MV-4-11 (cell line): Measurements from ENCODE around the gene ANKRD36.
"Not testable (repeated sequence)": the region's sequence is repeated elsewhere in the genome, so short reads cannot be mapped to it uniquely, and the experiment has no call there.

Experiments
- DNase-seq: peaks from one replicate; lab custom pipeline; 2025; lab: John Stamatoyannopoulos, UW

ANKRD36 gene

DNA sequence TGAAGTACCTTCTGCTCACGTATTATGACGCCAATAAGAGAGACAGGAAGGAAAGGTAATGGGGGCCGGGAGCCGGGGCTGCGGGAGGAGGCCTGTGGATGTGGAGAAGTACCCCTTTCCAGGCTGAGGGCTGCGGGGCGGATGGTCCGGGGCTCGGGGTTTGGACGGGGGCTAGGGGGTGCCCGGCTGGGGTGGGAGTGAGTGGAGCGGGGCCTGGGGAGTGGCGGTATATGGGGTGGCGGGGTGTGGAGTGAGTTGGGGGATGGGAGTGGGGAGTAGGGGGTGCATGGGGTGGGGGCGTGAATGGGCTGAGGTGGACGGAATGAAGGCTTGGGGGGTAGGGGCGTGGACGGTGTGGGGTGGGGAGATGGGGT, 916 bp downstream of the ANKRD36 start:
- not testable (repeated sequence) for DNase-seq

DNA sequence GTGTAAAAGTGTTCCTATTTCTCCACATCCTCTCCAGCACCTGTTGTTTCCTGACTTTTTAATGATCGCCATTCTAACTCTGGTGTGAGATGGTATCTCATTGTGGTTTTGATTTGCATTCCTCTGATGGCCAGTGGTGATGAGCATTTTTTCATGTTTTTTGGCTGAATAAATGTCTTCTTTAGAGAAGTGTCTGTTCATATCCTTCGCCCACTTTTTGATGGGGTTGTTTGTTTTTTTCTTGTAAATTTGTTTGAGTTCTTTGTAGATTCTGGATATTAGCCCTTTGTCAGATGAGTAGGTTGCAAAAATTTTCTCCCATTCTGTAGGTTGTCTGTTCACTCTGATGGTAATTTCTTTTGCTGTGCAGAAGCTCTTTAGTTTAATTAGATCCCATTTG, 16.1 kb downstream of the ANKRD36 start:
- DNase-seq, result not testable (repeated sequence)

DNA sequence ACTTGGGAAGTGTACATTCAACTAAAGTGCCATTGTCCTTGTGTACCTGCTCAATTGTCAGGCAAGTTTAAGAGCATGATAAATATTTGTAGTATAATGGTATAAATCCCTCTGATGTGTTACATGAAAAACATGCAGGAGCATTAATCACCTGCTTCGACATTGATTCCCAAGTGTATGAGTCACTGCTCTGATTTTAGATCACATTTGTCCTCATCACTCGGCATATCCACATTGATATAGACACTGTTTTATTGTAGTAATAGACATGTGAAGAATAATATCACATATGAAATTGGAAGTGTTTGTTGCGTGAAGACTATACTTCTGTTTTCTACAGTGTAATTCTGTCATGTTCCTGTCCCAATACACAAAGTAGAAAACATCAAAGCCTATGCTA, 31.1 kb downstream of the ANKRD36 start:
- not testable (repeated sequence) for DNase-seq

DNA sequence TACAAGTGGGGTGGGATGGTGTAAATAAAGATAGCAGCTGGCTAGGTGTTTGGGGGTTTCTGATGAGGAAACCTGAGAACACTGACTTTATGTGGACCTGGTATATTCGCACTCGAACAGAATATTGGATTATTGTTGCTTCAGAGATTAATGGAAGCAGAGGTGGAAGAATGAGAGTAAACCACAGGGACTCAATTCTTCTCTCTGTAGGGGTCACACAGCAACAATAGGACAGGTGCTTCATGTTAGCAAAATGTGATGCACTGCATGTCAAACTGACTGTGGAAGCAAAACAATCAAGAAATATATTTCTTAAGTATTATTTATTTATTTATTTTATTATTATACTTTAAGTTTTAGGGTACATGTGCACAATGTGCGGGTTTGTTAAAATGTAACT, 53.6 kb downstream of the ANKRD36 start:
- not testable (repeated sequence) for DNase-seq

DNA sequence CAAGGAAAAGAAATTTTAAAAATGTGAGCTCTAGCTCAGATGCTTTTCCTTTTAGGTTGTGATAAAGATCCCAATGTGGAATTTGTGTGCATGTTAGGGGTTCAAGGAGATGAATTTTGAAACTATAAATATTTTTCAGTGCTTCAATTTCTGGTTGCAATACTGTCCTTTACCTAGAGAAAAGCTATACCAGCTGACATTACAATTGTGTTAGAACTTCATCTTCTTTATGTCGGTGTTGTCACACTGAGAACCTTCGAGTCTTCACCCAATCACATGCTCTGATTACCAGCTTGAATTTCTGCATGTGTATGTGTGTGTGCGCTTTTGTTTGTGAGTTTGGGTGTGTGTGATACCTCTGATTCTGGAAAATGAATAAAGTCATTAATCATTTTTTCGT, 55.0 kb downstream of the ANKRD36 start:
- DNase-seq, result not testable (repeated sequence)

DNA sequence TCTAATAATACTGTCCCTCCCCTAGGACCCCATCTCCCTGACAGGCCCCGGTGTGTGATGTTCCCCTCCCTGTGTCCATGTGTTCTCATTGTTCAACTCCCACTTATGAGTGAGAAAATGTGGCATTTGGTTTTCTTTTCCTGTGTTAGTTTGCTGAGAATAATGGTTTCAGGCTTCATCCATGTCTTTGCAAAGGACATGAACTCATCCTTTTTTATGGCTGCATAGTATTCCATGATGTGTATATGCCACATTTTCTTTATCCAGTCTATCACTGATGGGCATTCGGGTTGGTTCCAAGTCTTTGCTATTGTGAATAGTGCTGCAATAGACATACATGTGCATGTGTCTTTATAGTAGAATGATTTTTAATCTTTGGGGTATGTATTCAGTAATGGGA, 55.6 kb downstream of the ANKRD36 start:
- not testable (repeated sequence) for DNase-seq

DNA sequence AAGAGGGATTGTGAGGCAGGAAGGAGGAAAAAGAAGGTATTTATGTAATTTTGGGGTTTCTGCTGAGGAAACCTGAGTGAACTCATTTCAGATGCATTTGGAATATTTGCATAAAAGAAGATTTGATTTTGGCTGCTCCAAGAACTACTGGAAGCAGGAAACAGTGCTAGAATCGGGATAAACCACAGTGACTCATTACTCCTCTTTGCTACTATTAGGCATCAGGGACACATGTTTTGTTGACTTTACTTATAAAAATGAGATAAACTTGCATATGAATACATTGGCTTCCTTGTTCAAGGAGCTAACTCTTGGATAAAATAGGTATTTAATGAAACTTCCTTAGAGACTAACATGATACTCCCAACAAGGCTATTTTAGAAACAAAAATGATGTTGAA, 67.4 kb downstream of the ANKRD36 start:
- not testable (repeated sequence) for DNase-seq

DNA sequence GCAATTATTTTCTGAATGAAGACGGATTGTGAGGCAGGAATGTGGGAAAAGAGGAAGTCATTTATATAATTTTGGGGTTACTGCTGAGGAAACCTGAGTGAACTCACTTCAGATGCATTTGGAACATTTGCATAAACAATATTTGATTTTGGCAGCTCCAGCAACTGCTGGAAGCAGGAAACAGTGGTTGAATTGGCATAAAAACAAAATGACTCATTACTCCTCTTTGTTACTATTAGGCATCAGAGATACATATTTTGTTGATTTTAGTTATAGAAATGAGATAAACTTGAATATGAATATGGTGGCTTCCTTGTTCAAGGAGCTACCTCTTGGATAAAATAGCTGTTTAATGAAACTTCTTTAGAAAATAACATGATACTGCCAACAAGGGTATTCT, 82.4 kb downstream of the ANKRD36 start:
- DNase-seq, result not testable (repeated sequence)

DNA sequence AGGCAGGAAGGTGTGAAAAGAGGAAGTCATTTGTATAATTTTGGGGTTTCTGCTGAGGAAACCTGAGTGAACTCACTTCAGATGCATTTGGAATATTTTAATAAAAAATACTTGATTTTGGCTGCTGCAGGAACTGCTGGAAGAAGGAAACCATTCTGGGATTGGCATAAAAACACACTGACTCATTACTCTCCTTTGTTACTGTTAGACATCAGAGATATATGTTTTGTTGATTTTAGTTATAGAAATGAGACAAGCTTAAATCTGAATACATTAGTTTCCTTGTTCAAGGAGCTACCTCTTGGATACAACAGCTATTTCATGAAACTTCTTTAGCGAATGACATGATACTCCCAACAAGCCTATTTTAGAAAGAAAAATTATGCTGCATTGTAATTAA, 84.3 kb downstream of the ANKRD36 start:
- not testable (repeated sequence) for DNase-seq

DNA sequence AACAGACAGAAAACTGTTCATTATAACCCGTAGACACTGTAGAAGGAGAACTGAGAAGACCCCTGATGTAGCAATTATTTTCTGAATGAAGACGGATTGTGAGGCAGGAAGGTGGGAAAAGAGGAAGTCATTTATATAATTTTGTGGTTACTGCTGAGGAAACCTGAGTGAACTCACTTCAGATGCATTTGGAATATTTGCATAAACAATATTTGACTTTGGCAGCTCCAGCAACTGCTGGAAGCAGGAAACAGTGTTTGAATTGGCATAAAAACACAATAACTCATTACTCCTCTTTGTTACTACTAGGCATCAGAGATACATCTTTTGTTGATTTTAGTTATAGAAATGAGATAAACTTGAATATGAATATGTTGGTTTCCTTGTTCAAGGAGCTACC, 87.9 kb downstream of the ANKRD36 start:
- DNase-seq, result not testable (repeated sequence)

DNA sequence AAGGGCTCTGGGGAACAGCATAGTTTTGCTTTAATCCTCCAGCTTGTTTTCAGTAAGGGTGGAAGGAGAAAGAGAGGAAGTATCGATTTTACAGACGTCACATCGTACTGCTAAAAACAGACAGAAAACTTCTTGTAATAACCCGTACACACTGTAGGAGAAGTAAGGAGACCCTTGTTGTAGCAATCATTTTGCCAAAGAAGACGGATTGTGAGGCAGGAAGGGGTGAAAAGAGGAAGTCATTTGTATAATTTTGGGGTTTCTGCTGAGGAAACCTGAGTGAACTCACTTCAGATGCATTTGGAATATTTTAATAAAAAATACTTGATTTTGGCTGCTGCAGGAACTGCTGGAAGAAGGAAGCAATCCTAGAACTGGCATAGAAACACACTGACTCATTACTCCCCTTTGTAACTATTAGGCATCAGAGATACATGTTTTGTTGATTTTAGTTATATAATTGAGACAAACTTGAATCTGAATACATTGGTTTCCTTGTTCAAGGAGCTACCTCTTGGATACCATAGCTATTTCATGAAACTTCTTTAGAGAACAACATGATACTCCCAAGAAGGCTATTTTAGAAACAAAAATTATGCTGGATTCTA, 89.8 kb downstream of the ANKRD36 start:
- DNase-seq, result not testable (repeated sequence)

DNA sequence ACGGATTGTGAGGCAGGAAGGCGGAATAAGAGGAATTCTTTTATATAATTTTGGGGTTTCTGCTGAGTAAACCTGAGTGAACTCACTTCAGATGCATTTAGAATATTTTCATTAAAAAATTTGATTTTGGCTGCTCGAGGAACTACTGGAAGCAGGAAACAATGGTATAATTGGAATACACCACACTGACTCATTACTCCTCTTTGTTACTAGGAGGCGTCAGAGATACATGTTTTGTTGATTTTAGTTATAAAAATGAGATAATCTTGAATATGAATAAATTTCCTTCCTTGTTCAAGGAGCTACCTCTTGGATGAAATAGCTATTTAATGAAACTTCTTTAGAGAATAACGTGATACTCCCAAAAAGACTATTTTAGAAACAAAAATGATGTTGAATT, 97.4 kb downstream of the ANKRD36 start:
- DNase-seq, result no peak

DNA sequence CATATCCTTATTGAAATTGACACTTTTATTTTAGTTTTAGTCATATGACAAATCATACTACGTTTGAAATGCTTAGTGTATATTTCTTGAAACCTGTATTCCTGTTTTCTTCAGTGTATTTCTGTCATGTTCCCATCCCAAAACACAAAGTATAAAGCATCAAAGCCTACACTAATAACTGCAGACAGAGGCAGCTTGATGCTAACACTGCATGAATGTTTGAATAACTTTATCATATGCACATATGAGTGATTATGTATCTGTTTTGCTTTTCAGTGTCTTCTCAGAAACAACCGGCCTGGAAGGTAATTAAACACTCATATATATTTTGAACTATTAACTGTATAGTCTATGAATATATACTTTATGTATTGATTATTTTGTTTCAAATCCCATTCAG, 102.1 kb downstream of the ANKRD36 start:
- not testable (repeated sequence) for DNase-seq

DNA sequence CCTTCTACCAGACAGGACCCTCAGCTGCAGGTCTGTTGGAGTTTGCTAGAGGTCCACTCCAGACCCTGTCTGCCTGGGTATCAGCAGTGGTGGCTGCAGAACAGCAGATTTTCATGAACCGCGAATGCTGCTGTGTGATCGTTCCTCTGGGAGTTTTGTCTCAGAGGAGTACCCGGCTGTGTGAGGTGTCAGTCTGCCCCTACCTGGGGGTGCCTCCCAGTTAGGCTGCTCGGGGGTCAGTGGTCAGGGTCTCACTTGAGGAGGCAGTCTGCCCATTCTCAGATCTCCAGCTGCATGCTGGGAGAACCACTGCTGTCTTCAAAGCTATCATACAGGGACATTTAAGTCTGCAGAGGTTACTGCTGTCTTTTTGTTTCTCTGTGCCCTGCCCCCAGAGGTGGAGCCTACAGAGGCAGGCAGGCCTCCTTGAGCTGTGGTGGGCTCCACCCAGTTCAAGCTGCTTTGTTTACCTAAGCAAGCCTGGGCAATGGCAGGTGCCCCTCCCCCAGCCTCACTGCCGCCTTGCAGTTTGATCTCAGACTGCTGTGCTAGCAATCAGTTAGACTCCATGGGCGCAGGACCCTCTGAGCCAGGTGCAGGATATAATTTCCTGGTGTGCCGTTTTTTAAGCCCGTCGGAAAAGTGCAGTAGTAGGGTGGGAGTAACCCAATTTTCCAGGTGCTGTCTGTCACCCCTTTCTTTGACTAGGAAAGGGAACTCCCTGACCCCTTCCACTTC, 118.1 kb downstream of the ANKRD36 start:
- DNase-seq, result not testable (repeated sequence)

DNA sequence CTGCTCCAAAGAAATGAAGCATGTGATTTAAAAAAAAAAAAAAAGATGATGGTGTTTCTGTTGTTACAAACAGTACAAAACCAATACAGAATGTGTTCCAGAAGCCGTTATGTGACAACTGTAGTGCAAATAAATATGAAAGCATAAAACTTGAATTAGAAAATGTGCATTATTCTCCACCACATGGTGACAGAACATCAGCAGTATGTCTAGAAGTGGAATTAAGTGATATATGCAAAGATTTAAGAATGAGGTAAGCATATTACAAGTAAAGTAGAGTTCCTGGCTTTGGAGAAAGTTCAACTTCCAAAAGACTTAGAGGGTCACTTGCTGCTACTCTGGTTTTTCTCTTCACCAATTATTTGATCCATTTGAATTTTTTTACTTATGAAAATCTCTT, 120.0 kb downstream of the ANKRD36 start:
- not testable (repeated sequence) for DNase-seq

DNA sequence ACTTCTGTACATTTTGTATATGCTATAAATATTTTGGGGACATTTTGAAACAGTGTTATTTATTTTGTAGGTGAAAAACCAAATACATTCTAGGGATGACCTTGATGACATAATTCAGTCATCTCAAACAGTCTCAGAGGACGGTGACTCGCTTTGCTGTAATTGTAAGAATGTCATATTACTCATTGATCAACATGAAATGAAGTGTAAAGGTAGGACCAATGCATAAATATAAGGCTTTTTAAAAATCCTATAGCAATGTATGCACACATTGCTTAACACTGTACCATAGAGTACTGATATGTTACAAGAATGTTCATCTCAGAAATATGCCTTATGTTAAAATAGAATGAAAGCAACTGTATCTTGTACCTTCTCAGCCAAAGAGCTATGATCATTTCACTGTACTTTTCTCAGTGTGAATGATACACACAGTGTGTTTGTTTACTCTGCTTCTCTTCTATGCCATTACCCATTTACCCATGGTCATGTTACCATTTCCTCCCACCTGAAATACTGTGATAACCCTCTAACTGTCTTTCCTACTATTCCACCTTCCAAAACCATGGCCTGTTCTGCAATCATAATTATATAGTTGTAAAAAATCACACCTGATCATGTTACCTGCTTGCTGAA, 120.8 kb downstream of the ANKRD36 start:
- DNase-seq, result not testable (repeated sequence)

DNA sequence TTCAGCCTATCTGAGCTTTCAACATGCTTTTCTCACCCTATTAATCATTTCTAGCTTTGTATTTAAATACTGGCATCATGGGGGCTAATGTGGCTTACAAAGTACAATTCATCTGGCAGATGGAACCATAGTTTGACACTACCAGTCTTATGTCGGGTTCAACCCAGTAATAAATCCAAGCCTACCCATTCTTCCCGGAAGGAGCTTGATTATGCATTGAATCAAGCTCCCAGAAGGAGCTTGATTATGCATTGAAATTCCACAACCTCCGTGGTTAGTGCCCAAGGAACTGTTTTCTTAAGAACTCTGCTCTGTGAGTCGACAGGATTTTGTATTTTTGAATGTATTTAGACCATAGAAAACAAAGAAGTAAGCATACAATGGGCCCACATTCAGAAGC, 148.2 kb downstream of the ANKRD36 start:
- DNase-seq, result not testable (repeated sequence)

DNA sequence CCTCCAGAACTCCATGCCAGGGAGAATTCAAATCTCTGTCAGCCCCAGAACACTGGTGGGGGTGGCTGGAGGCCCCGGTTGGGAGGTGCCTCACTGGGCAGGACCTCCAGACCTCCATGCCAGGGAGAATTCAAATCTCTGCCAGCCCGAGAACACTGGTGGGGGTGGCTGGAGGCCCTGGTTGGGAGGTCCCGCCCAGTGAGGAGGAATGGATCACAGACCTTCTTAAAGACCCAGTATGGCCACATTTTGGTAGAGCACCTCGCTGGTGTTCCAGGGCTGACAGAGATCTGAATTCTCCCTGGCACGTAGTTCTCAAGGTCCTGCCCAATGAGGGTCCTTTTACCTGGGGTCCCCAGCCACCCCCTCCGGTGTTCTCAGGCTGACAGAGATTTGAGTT, 153.5 kb downstream of the ANKRD36 start:
- DNase-seq, result not testable (repeated sequence)

DNA sequence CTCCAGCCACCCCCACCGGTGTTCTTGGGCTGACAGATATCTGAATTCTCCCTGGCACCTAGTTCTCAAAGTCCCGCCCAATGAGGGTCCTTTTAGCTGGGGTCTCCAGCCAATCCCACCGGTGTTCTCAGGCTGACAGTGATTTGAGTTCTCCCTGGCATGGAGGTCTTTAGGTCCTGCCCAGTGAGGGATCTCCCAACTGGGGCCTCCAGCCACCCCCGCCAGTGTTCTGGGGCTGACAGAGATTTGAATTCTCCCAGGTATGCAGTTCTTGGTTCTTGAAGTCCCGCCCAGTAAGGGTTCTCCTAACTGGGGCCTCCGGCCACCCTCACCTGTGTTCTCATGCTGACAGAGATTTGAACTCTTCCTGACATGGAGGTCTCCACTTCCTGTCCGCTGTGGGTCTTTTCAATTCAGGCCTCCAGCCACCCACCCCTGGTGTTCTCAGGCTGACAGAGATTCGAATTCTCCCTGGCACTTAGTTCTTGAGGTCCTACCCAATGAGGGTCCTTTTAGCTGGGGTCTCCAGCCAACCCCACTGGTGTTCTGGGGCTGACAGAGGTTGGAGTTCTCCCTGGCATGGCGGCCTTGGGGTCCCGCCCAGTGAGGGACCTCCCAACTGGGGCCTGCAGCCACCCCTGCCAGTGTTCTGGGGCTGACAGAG, 154.6 kb downstream of the ANKRD36 start:
- no peak for DNase-seq

DNA sequence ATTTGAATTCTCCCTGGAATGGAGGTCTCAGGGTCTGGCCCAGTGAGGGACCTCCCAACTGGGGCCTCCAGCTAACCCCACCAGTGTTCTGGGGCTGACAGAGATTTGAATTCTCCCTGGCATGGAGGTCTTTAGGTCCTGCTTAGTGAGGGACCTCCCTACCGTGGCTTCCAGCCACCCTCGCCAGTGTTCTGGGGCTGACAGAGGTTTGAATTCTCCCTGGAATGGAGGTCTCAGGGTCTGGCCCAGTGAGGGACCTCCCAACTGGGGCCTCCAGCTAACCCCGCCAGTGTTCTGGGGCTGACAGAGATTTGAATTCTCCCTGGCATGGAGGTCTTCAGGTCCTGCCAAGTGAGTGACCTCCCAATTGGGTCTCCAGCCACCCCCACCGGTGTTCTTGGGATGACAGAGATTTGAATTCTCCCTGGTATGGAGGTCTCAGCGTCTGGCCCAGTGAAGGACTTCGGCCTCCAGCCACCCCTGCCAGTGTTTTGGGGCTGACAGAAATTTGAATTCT, 155.2 kb downstream of the ANKRD36 start:
- DNase-seq, result not testable (repeated sequence)

DNA sequence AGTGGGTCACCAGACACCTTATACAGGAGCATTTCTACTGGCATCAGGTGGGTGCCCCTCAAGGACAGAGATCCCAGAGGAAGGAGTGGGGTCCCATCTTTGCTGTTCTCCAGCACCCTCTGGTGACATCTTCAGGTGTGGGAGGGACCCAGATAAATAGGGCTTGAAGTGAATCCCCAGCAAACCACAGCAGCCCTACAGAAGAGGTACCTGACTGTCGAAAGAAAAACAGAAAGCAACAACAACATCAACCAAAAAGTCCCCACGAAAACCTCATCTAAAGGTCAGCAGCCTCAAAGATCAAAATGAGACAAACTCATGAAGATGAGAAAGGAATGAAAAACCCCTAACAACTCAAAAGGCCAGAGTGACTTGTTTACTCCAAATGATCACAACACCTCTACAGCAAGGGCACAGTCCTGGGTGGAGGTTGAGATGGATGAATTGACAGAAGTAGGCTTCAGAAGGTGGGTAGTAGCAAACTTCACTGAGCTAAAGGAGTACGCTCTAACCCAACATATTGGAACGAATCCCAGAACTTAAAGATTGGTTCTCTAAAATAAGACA, 163.4 kb downstream of the ANKRD36 start:
- not testable (repeated sequence) for DNase-seq

DNA sequence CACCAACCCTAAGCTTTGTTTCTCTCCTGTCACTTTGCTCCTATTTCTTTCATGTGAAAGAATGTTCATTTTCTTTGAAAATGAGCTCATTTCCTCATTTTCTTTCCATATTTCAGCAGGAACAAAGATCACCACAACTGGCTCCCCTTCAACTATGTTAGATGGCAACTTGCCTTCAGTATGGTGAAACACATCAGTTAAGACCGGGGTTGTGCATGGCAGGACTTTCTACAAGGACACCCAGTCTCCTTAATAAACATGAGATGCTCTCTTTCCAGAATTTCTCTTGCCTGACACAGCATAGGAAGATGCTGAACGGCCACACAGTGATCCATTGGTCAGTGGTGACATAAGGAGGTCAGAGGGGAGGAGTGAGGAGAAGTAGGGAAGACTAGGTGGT, 172.2 kb downstream of the ANKRD36 start:
- DNase-seq, result not testable (repeated sequence)
